K562 (cell line): Measurements from ENCODE around the gene SF3B3. TPM values are rescaled to one million over a fixed set of nuclear protein-coding genes. Genes with fewer than 3 reads are reported as not detected.

ENCODE experiments used
- ATAC-seq: fragments of 200-7000 bp; cut with Tn5 transposase; 3 replicates; pipeline ENCODE4 v1.9.1; 2020; ENCODE audit warnings: moderate library complexity
- BruUV-seq: library from RNA; stranded (reverse); fragments of 400-500 nt; replicated peaks from 2 replicates; lab custom pipeline; 2021; lab: Mats Ljungman, UMichigan
- CTCF ChIA-PET: fragments of 300-600 bp; formaldehyde crosslinking; extraction: SDS; loops from one replicate; lab custom pipeline; 2021; ENCODE audit warnings: low intra/inter-chr PET ratio; lab: Yijun Ruan, JAX
- POLR2A ChIA-PET: fragments of 300-600, 350-650 bp; sonication (Branson Sonifier 250); formaldehyde crosslinking; extraction: SDS; loops from one replicate; lab custom pipeline; 2021; ENCODE audit warnings: antibody characterized with exemption, inconsistent platforms; lab: Yijun Ruan, JAX
- DNase-seq, 4 experiments: peaks; one replicate each; pipeline versions ENCODE4 v3.0.0 to v3.0.0-alpha.2; 2011 to 2018; ENCODE audit warnings: low spot score in 3 of 4, mixed read lengths in 3 of 4; ENCODE audit errors: extremely low read depth in 1 of 4
- FAIRE-seq: peaks from 2 replicates; lab custom pipeline; 2011; peaks lifted over from hg19 to GRCh38; lab: Jason Lieb, UNC
- H2AFZ ChIP-seq: 2 replicates; pipeline ENCODE4 v1.6.0; 2011; ENCODE audit warnings: low read depth, low read length, control low read depth, inconsistent platforms
- H3K27ac ChIP-seq: fragments of 200-600 bp; 3 replicates; pipeline ENCODE4 v1.8.0; 2011; ENCODE audit warnings: low read depth, mild to moderate bottlenecking, control low read depth, inconsistent platforms, low read length, moderate library complexity, mixed read lengths; ENCODE audit errors: extremely low read depth
- H3K27me3 ChIP-seq, 2 experiments: fragments of 300-600 bp in 1 of 2; 2 replicates in 1 of 2; 3 replicates in 1 of 2; pipeline versions ENCODE4 v1.6.0 to v1.8.0; 2011; ENCODE audit warnings: inconsistent platforms in 2 of 2, low read length in 2 of 2, mild to moderate bottlenecking in 1 of 2, mixed read lengths in 1 of 2, moderate library complexity in 1 of 2; ENCODE audit not compliant: control insufficient read depth in 2 of 2, insufficient read depth in 2 of 2
- H3K36me3 ChIP-seq: fragments of 300-600 bp; 3 replicates; pipeline ENCODE4 v1.8.0; 2011; ENCODE audit warnings: mild to moderate bottlenecking, low read length, inconsistent platforms; ENCODE audit not compliant: control insufficient read depth, insufficient read depth
- H3K4me1 ChIP-seq, 2 experiments: fragments of 200-600 bp in 1 of 2; replicated peaks in 1 of 2; 2 replicates in 1 of 2; 3 replicates in 1 of 2; pipeline versions ENCODE4 v1.5.1 to v1.8.0; 2011; ENCODE audit warnings: inconsistent platforms in 2 of 2, low read length in 2 of 2, mild to moderate bottlenecking in 1 of 2, mixed read lengths in 1 of 2, moderate library complexity in 1 of 2; ENCODE audit not compliant: control insufficient read depth in 2 of 2, insufficient read depth in 2 of 2
- H3K4me2 ChIP-seq: 2 replicates; pipeline ENCODE4 v1.6.1; 2011; ENCODE audit warnings: low read length, control low read depth, inconsistent platforms, mixed read lengths; ENCODE audit not compliant: insufficient read depth
- H3K4me3 ChIP-seq: fragments of 200-600 bp; sonication (generic), shearing (Covaris generic); 2 replicates; pipeline ENCODE4 v1.5.1; 2016; ENCODE audit warnings: control low read depth, inconsistent platforms
- H3K79me2 ChIP-seq: fragments of 200-600 bp; 3 replicates; pipeline ENCODE4 v1.8.0; 2011; ENCODE audit warnings: low read length, inconsistent platforms; ENCODE audit not compliant: control insufficient read depth, insufficient read depth
- H3K9ac ChIP-seq, 2 experiments: 2 replicates each; pipeline versions ENCODE4 v1.6.0 to v1.6.1; 2011; ENCODE audit warnings: low read depth in 2 of 2, low read length in 2 of 2, control low read depth in 1 of 2, inconsistent platforms in 1 of 2, mild to moderate bottlenecking in 1 of 2, mixed read lengths in 1 of 2; ENCODE audit not compliant: insufficient read depth in 1 of 2
- H3K9me1 ChIP-seq: one replicate; pipeline ENCODE4 v1.6.0; 2011; ENCODE audit warnings: inconsistent platforms, mild to moderate bottlenecking, low read length, moderate library complexity; ENCODE audit not compliant: control insufficient read depth, insufficient read depth
- H3K9me3 ChIP-seq: replicated peaks from 2 replicates; pipeline ENCODE4 v1.5.1; 2011; ENCODE audit warnings: low read depth, low read length, inconsistent platforms; ENCODE audit not compliant: control insufficient read depth, insufficient read depth
- H4K20me1 ChIP-seq: replicated peaks from 2 replicates; pipeline ENCODE4 v1.6.1; 2011; ENCODE audit warnings: low read length, inconsistent platforms, mixed read lengths; ENCODE audit not compliant: control insufficient read depth, insufficient read depth
- CEBPG ChIP-seq, 3 experiments: fragments of 200-800 bp in 1 of 3; sonication (Bioruptor generic) in 1 of 3; sonication (generic) in 1 of 3; formaldehyde crosslinking in 1 of 3; IDR thresholded peaks in 2 of 3; conservative IDR thresholded peaks in 1 of 3; 2 replicates each; pipeline versions ENCODE4 v1.6.1 to v1.8.0; 2016 to 2022; ENCODE audit warnings: missing compliant biosample characterization in 2 of 3, missing genetic modification characterization in 2 of 3, mild to moderate bottlenecking in 1 of 3, missing genetic modification reagents in 1 of 3
- KDM2B ChIP-seq: fragments of 250-450 bp; sonication (Bioruptor Pico); IDR thresholded peaks from 2 replicates; pipeline ENCODE4 v1.8.0; 2021; ENCODE audit warnings: mild to moderate bottlenecking, moderate library complexity
- LEF1 ChIP-seq: fragments of 450-650 bp; IDR thresholded peaks from 2 replicates; pipeline ENCODE4 v1.6.1; 2016; ENCODE audit warnings: mild to moderate bottlenecking
- MCM7 ChIP-seq, 2 experiments: fragments of 450-650 bp; IDR thresholded peaks; 2 replicates each; pipeline ENCODE4 v1.6.1; 2016 to 2018
- NCOA4 ChIP-seq: fragments of 450-650 bp; IDR thresholded peaks from 2 replicates; pipeline ENCODE4 v1.6.1; 2018; ENCODE audit warnings: mild to moderate bottlenecking; ENCODE audit not compliant: partially characterized antibody
- NR2C2 ChIP-seq, 2 experiments: fragments of 200-800 bp in 1 of 2; sonication (Bioruptor generic) in 1 of 2; sonication (generic) in 1 of 2; formaldehyde crosslinking in 1 of 2; IDR thresholded peaks; 2 replicates each; pipeline versions ENCODE4 v1.6.1 to v1.8.0; 2016 to 2022; ENCODE audit warnings: mild to moderate bottlenecking in 1 of 2, missing compliant biosample characterization in 1 of 2, missing genetic modification characterization in 1 of 2, missing genetic modification reagents in 1 of 2
- RBM14 ChIP-seq: fragments of 200-400 bp; formaldehyde crosslinking; IDR thresholded peaks from 2 replicates; pipeline ENCODE4 v1.6.1; 2018; ENCODE audit warnings: low read depth, mild to moderate bottlenecking, low read length, moderate library complexity, borderline replicate concordance; ENCODE audit not compliant: insufficient read depth
- SAFB ChIP-seq: fragments of 200-400 bp; formaldehyde crosslinking; IDR thresholded peaks from 2 replicates; pipeline ENCODE4 v1.6.1; 2017; ENCODE audit warnings: low read depth, low read length, borderline replicate concordance
- SMARCE1 ChIP-seq: fragments of 450-650 bp; IDR thresholded peaks from 2 replicates; pipeline ENCODE4 v1.7.1; 2016; ENCODE audit warnings: mild to moderate bottlenecking
- ZNF143 ChIP-seq: sonication (generic); formaldehyde crosslinking; IDR thresholded peaks from 2 replicates; pipeline ENCODE4 v1.9.0; 2022; ENCODE audit warnings: mild to moderate bottlenecking, missing genetic modification reagents
- ZNF384 ChIP-seq: IDR thresholded peaks from 2 replicates; pipeline ENCODE4 v1.6.1; 2012; ENCODE audit warnings: low read depth, low read length, improper control_type of control experiment
- ZNF766 ChIP-seq: fragments of 200-800 bp; sonication (Bioruptor generic); conservative IDR thresholded peaks from 2 replicates; pipeline ENCODE4 v1.6.1; 2016; ENCODE audit warnings: missing genetic modification characterization, missing compliant biosample characterization
- WGBS: fragments of 100-300 bp; shearing (Covaris generic); methylation state at CpG from one replicate; pipeline ENCODE4 v1.1.6; 2016; ENCODE audit warnings: low coverage, mixed read lengths; ENCODE audit not compliant: insufficient coverage; ENCODE audit errors: missing lambda C conversion rate; 5-methylcytosine and 5-hydroxymethylcytosine counted together
- in situ Hi-C: fragments of 300-500 bp; cut with MboI; formaldehyde crosslinking; loops from 4 replicates; pipeline ENCODE4 v1.15.0; 2018; ENCODE audit warnings: inconsistent platforms, mixed read lengths
- intact Hi-C: fragments of 100-400 bp; cut with micrococcal nuclease; formaldehyde crosslinking; loops from 2 replicates; pipeline ENCODE4 v1.14.2; 2022
- polyA plus RNA-seq, 8 experiments: library from polyadenylated mRNA; depleted of rRNA in 4 of 8; stranded (reverse) in 5 of 8; unstranded in 3 of 8; fragments of >200 nt; fragmentation: Nextera tagmentation in 2 of 8; fragmentation: Illumina TruSeq in 1 of 8; extraction: Ambion mirVana in 2 of 8; extraction: Trizol in 1 of 8; gene quantifications; 2 replicates each; pipeline versions ENCODE4 v1.2.1 to v1.2.3, GENCODE V29; 2011 to 2014; ENCODE audit warnings: inconsistent platforms in 1 of 8, missing spikeins in 1 of 8
- total RNA-seq, 7 experiments: library from RNA; depleted of rRNA in 6 of 7; stranded (reverse); fragments of >200 nt in 6 of 7; fragmentation: Illumina TruSeq in 2 of 7; extraction: Trizol in 2 of 7; gene quantifications; 2 replicates each; pipeline versions ENCODE4 v1.2.1 to v1.2.3, GENCODE V29; 2011 to 2021; ENCODE audit warnings: low replicate concordance in 1 of 7
- TF ChIP-seq, protein P1 (sequence below): sonication (generic); formaldehyde crosslinking; IDR thresholded peaks from 2 replicates; pipeline ENCODE4 v1.8.0; 2023; ENCODE audit warnings: mild to moderate bottlenecking, missing genetic modification reagents
- TF ChIP-seq, protein P2 (sequence below): fragments of 250-450 bp; sonication (Bioruptor Pico); IDR thresholded peaks from 2 replicates; pipeline ENCODE4 v1.5.0; 2021
- TF ChIP-seq, protein P3 (sequence below): fragments of 450-650 bp; conservative IDR thresholded peaks from 2 replicates; pipeline ENCODE4 v1.6.1; 2016; ENCODE audit warnings: missing genetic modification characterization, low read depth, mild to moderate bottlenecking, control low read depth, missing compliant biosample characterization

The SF3B3 gene
- total and polyA plus RNA-seq, 9 of the 15 experiments (the other 6 are each of a cell fraction or from before 2014, with no cell fraction given) = 98.9 to 546 (median 221) TPM

DNA sequence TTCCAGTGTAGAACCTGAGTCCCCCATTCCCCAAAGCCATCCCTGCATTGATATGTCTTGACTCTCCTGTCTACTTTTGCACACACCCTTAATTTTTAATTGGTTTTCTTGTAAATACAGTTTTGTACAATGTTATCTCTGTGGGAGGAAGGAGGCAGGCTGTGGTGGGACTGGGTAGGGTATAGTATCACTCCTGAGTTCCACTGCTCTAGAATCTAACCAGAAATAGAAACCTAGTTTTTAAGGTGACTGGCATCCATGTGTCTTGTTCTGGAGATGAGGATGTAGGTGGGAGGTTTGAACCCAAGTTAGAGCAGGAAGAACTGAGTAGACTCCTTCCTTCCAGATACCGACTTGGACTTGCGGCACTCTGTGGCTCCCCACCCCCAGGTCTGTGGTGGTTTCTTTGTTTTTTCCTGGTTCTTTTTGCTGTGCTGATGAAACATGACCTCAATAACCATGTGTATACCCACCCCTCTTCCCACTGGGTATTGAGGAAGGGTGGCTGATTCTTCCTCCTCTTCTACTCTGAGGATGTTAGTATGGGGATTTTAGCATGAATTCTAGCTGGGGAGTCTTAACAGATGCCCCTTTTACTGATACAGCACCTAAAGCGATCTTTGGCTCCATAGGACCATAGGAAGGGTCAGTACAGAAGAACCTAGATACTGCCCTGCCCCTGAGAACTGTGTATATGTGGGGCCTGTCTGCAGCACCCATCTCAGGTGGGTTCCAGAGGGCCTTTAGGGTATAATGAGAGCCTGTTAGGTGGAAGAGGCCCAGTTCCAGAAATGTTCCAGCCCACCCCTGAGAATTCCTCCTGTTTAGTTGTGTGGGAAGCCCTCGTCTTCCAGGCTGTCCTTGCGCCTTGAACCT, 48.7 kb downstream of the SF3B3 start (continued):
- TF ChIP-seq CEBPG (CRISPR knock-in tag; IDR thresholded peaks at IDR 0.05) (no peak), CEBPG (tag; conservative IDR thresholded peaks at IDR 0.05 in 1 of 2, IDR thresholded peaks at IDR 0.05 in 1 of 2) (peak in 1 of 2 experiments; percentile 76; a peak in 2 of 4 replicates), KDM2B (CRISPR knock-in tag) (no peak), ZNF766 (CRISPR knock-in tag) (peak; percentile 56; the same call in 1 of the 2 replicates), LEF1 (no peak), NR2C2 (CRISPR knock-in tag; IDR thresholded peaks at IDR 0.05) (no peak), NR2C2 (tag; IDR thresholded peaks at IDR 0.05) (peak; percentile 34; the same call in 1 of the 2 replicates)

DNA sequence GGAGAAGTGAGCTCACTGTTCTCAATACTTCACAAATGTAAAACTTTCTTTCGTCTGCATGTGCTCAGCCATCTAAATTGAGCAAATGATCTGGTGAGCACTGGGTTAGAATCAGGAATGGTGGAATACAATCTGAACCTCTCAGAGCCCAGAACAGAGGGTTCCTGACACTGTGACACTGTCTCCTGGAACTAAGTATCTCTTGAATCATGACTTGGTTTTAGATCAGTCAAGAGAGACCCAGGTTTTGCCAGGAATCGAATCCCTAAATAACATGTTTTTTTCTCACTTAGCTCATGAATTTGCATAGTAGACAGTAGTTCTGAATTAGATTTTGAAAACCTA, 49.3 kb downstream of the SF3B3 start:
- 84% methylated on average over 2 of the region's 2 CpGs for WGBS
- no peak for FAIRE-seq
- no peak for TF ChIP-seq MCM7 (IDR thresholded peaks at IDR 0.05)
- TF ChIP-seq, protein P1, sequence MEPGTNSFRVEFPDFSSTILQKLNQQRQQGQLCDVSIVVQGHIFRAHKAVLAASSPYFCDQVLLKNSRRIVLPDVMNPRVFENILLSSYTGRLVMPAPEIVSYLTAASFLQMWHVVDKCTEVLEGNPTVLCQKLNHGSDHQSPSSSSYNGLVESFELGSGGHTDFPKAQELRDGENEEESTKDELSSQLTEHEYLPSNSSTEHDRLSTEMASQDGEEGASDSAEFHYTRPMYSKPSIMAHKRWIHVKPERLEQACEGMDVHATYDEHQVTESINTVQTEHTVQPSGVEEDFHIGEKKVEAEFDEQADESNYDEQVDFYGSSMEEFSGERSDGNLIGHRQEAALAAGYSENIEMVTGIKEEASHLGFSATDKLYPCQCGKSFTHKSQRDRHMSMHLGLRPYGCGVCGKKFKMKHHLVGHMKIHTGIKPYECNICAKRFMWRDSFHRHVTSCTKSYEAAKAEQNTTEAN = no peak
- TF ChIP-seq SMARCE1 = no peak
- no peak for TF ChIP-seq NCOA4
- no peak for TF ChIP-seq RBM14
- no peak for TF ChIP-seq ZNF143
- no peak for TF ChIP-seq SAFB
- TF ChIP-seq, protein P2, sequence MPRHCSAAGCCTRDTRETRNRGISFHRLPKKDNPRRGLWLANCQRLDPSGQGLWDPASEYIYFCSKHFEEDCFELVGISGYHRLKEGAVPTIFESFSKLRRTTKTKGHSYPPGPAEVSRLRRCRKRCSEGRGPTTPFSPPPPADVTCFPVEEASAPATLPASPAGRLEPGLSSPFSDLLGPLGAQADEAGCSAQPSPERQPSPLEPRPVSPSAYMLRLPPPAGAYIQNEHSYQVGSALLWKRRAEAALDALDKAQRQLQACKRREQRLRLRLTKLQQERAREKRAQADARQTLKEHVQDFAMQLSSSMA (CRISPR knock-in tag) = no peak
- TF ChIP-seq, protein P3, sequence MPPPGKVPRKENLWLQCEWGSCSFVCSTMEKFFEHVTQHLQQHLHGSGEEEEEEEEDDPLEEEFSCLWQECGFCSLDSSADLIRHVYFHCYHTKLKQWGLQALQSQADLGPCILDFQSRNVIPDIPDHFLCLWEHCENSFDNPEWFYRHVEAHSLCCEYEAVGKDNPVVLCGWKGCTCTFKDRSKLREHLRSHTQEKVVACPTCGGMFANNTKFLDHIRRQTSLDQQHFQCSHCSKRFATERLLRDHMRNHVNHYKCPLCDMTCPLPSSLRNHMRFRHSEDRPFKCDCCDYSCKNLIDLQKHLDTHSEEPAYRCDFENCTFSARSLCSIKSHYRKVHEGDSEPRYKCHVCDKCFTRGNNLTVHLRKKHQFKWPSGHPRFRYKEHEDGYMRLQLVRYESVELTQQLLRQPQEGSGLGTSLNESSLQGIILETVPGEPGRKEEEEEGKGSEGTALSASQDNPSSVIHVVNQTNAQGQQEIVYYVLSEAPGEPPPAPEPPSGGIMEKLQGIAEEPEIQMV = no peak
- TF ChIP-seq ZNF384 = no peak

More for the DNA sequence above, 49.3 kb downstream of the SF3B3 start:
- Histone ChIP-seq H4K20me1 (peaks cover 21% of the 10 kb centered on the region), H3K9ac (no peak overlapping the region), H3K36me3 (peaks cover 69% of the 10 kb centered on the region), H3K27me3 (no peaks in the 10 kb centered on the region), H3K4me2 (no peak overlapping the region), H3K4me3 (no peak overlapping the region), H3K4me1 (no peaks in the 10 kb centered on the region; a peak in 2 of 5 replicates), H2AFZ (no peak overlapping the region), H3K9me3 (no peaks in the 10 kb centered on the region), H3K9me1 (no peaks in the 10 kb centered on the region), H3K79me2 (no peaks in the 10 kb centered on the region), H3K27ac (no peak overlapping the region; the same call in 2 of the 3 replicates)
- in situ Hi-C loops = no loop called here
- ATAC-seq (no peak), DNase-seq (no peak)
- intact Hi-C loops = loop anchor here (5.0 kb wide), 1 partner anchor 36 kb away; no protein-coding TSS in a partner anchor
- no TSS peak for BruUV-seq
- ChIA-PET CTCF (no interaction called here), POLR2A (interaction anchor here (0.7 to 1.7 kb wide), 8 partner anchors 9 to 227 kb away, joined by 3 to 7 read pairs (median 4); partner anchors contain the start of gene DDX19A)
